ENCODE data around the gene TMEM14A.
A peak's percentile ranks its signal among the peaks of the same experiment; 100 is the strongest.
"Not testable (repeated sequence)": the region's sequence is repeated elsewhere in the genome, so short reads cannot be mapped to it uniquely, and the experiment has no call there.

TMEM14A gene, protein sequence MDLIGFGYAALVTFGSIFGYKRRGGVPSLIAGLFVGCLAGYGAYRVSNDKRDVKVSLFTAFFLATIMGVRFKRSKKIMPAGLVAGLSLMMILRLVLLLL

DNA sequence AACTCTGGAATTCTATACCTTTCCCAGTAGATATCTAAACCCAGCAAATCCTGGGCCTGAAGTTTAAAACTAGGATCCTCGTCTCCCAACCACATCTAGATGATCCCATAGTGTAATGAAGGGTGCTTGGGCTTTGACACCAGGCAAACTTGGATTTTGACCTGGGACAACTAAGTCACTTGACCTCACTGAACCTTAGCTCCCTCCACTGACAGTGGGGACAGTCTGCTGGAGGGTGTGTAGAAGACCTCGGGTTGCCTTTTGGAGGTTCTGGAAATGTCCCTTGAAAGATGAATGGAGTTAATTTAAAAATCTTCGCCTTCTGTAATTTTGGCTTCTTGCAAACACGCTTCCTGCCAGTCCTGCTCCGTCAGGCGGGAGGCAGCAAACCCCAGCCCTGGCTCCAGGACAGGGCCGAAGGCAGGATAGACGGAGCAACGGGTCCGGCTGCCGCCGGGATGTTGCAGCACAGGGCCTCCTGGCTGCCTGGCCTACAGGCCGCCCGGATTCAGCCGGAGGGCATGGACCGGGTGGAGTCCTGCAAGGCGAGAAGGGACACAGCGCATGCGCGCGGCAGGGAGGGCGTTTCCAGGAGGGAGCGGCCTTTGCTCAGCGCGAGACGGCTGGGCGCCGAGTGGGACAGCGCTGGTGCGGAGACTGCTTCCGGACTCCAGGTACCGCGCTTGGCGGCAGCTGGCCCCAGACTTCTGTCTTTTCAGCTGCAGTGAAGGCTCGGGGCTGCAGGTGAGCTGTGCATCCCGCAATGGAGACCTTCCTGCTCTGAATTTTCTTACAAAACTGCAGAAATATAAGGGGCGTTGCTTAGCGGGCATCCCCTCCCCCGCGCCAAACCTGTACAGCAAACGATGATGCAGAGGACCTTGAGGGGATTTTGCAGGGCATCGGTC is at the start of gene TMEM14A:
Gene TMEM14A (plus strand): TSS at position 612 of the 908 bp plus-strand sequence. CDS start 5,990 bp downstream, outside the sequence.
- DNase-seq: peak; percentile 92

DNA sequence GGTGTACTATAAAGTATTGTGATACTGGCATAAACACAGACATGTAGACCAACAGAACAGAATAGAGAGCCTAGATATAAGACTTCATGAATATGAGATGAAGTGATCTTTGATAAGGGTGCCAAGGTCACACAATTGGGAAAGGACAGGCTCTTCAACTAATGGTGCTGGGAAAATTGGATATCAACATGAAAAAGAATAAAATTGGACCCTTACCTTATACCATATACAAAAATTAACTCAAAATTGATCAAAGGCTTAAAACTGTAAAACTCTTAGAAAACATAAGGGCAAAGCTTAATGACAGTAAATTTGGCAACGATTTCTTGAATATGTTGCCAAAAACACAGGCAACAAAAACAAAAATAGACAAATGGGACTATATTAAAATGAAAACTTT is 49.3 kb upstream of the TMEM14A start:
- no peak for DNase-seq

DNA sequence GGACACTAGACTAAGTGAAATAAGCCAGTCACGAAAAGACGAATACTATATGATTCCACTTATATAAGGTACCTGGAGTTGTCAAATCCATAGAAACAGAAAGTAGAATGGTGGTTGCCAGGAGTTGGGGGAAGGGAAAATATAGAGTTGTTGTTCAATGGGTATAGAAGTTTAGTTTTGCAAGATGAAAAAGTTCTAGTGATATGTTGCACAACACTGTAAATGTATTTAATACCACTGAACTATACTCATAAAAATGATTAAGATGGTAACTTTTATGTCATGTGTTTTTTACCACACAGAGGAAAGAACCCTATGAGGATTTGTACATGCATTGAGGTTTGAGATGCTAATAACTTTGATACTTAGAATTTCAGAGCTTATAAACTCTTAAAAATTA is 48.1 kb upstream of the TMEM14A start:
- DNase-seq: no peak

DNA sequence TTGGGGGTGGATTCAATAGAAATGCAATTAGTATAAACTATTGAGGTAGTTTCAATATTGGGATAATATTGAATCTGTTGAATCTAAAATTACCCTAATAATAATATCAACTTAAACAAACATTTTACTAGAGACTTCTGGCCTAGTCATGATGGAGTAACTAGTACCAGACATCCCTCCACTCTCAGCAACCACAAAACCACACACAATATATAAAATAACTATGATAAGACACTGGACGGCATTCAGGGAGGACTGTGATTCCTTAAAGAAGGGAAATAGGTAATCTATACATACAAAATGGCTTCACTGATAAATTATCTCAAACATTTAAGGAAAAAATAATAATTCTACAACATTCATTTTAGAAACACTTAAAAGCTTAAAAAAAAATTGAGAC is 38.9 kb upstream of the TMEM14A start:
- no peak for DNase-seq

DNA sequence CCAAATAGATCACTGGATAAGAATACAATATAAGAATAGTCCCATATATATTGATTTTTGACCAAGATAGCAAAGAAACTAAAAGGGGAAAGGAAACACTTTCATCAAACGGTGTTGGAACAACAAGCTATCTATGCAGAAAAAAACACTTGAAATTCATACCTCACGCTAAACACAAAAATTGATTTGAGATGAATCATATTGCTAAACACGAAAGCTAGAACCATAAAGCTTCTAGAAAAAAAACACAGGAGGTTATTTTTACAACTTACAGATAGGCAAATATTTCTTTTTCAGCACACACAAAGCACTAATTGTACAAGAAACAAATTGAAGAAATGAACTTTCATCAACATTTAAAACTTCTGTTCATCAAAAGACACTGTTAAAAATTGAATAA is 36.7 kb upstream of the TMEM14A start:
- DNase-seq: no peak

DNA sequence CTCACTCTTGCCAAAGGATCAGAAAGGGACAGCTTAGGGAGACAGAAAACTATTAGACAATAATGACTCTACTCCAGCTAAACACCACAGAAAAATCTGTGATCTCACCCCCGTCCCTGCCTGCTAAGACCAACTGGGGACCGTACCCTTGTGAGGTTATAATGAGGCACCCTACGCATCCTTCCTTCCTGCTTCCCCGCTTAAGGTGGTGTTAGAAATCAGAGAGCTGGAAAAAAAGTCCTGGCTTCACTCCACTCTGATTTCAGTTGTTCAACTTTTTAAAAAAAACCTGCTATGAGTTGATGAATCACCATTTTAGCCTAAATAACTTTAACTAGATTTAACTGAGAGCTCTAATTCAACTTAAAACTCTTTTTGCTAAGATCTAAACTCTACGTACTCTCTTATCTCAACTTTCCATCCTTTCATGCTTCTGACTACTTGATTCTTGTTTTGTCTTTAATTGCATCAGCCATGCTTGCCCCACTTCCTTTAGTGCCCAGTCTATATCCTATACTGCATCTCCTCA is 35.8 kb upstream of the TMEM14A start:
- peak; percentile 10 for DNase-seq

DNA sequence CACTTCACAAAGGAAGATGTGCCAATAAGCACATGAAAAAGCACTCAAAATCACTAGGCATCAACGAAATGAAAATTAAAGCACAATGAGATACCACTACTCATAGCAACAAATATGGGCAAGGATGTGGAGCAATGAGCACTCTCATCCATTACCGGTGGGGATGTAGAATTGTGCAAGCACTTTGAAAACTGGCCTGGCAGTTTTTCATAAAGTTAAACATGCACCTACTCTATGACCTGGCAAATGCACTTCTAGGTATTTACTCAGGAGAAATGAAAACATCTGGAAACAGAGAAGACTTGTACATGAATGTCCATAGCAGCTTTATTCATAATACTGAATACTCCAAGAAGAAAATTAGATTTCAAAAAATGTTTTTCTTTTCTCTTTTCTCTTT is 34.1 kb upstream of the TMEM14A start:
- DNase-seq: no peak

DNA sequence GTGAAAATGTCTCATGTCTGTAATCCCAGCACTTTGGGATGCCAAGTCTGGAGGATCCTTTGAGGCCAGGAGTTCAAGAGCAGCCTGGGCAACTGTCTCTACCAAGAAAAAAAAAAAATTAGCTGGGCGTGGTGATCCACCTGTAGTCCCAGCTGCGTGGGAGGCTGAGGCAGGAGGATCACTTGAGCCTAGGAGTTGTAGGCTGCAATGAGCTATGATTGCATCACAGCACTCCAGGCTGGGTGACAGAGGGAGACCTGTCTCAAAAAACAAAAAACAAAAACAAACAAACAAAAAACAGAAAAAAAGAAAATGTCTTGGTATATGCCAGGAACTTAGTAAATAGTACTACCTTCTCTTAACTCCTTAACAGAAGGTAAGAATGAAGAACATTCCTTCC is 31.4 kb upstream of the TMEM14A start:
- no peak for DNase-seq

DNA sequence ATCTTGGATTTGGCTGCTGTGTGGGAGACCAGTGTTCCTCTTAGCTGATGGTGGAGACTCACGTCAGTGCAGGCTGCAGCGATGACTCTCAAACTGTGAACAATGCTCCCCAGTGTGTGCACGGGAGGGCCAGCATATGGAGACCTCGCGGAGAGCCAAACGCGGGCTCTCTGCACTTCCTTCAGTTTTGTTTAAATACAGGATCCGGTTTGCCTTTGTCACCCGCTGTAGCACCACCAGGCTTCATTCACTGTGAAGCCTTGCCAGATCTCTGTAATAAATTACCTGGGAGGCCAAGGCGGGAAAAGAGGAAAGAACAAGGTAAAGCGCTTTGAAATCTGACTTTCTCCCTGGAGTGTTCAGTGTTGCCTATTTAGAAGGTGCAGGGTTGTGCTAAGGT is 30.7 kb upstream of the TMEM14A start:
- no peak for DNase-seq

DNA sequence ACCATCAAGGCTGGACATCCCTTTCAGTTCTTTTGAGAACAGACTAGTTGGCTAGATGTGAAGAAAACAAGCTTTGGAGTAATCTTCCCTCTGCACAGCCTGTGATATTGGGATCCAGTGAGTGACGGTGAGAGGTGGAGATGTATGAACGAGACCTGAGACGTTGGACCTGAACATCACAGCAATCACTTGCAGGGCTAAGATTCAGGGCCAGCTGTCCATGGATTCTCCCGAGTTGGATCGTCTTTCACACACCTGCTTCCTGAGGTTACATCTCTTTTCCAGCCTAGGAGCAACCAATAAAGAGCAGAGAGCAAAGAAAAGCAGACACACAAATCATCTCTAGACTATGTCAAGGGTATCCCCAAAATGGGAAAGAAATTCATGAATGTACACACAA is 30.0 kb upstream of the TMEM14A start:
- DNase-seq: no peak

DNA sequence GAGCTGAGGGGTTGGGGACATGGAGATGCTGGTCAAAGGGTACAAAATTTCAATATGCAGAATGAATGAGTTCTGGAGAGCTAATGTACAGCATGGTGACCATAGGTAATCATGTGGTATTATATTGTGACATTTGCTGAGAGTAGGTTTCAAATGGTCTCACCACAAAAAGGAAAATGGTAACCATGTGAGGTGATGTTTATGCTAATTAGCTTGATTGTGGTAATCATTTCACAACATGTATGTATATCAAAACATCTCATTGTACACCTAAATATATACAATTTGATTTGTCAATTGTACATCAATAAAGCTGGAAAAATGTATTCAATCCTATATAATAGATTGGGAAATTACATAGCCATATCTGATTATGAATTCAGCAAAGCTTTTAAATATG is 29.5 kb upstream of the TMEM14A start:
- no peak for DNase-seq

DNA sequence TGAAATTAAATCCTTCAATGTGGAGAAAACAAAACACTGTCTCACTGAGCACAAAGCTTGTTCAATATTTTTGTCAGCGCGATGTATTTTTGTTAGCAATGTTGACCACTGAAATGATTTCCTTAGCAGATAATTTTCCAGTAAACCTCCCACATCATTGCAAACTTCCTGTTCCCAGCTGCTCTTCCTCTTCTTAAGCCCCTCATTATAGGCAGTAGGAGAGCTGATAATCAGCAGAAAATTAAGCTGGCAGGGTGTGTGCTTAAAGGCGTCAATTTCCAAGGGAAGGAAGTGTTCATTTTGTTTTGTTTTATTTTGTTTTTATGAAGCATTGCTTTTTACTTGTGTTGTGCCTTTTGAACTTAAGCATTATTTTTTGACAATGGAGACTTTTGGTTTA is 29.1 kb upstream of the TMEM14A start:
- DNase-seq: no peak

DNA sequence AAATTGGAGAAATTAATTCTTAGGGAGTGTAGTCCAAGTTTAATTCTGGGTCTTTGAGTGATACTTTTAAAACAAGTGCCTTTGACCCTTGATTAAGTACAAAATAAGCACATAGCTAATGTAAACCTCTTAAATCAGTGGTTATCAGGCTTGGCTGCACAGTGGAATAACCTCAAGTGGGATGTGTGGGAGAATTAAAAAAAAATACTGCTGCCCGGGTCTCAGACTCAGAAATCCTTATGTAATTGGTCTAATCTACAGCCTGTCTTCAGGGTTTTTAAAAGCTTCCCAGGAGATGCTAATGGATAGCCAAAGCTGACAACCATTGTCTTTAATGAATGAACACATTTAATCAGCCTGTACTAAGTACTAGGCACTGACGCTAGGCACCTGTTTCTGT is 28.5 kb upstream of the TMEM14A start:
- DNase-seq: no peak

DNA sequence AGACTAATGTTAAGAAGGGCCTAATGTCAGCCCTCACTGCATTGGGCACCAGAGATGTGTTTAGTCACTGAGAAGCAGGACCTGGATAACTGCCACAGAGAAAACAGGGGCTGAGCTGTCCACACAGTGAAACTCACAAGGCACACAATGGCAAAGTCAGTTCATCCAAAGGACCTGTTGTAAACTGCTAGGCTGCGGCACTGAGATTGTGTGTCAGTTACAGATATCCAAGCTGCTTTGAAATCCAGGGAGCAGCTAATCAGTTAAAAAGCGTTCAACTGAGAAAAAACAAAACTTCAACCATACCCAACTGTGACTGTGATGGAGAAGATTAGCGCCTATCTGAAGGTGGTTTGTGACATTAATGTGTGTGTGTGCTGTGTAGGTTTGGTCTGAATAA is 27.8 kb upstream of the TMEM14A start:
- DNase-seq: no peak

DNA sequence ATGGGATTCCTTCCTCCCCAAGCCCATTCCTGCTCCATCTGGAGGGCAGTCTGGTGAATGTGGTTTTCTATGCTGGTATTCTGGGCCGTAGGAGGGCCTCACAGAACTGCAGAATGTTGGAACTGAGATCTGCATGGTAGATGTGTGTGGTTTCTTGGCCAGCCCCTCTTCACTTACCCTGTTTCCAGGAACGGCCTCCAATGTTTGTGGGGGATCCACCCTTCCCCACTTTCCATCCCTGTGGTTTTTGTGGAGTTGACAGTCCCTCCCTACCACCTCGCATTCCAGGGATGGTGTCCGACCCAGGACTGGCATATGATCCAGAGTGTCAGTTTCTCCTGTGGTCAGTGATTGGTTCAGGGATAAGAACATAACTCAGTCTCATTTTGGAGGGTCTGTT is 26.7 kb upstream of the TMEM14A start:
- DNase-seq: no peak

DNA sequence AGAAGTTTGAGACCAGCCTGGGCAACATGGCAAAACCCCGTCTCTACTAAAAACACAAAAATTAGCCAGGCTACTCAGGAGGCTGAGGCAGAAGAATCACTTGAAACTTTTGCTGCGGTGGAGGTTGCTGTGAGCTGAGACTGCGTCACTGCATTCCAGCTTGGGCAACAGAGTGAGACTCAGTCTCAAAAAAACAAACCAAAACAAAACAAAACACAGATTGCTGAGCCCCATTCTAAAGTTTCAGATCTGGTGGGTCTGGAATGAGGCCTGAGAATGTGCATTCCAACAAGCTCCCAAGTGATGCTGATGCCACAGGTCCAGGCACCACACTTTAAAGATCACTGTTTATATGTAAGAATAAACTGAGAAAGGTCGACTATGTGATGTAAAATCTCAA is 24.9 kb upstream of the TMEM14A start:
- DNase-seq: no peak

DNA sequence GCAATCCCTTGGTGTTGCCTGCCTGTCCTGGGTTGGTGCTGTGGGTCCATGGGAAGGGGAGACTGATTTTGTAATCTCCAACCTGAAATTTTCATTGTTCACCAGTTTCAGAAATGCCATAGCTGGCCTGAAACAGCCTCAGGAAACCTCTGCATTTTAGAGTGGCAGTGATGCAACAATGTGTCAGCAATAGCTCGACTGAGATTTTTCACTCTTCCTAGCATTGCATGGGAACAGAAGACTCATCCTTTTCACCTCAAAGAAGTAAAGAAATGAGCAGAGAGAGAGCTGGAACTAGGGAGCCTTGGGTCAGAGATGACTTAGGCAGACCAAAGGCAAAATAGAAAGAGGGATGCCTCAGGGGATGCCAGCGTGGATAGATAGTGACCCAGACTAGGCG is 23.7 kb upstream of the TMEM14A start:
- no peak for DNase-seq

DNA sequence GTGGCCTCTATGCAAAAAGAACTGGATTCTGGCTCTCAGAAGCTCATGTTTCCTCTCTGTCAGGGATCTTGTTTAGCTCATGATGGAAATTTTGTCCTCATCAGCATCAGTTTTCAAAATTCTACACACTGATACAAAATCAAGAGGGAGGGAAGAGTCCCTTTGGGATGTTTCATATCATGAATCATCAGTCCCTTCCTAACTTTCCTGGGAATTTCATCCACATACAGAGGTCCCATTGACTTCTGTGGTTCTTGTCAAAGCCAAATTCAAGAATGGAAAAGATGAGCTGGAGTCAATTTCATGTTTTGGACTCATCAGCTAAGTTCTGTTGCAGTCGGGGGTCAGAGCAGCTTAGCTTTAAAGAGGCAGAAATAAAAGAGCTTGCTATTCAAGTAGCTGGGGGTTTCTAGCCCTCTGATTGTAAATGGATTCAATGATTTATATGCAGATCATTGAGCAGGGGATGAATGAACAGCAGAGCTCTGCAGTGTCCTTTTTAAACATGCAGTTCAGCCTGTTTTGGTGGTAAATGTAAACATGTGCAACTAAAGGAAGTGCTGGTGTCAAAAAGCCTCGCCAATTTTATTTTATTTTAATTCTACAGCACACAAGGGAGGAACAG is 21.3 kb upstream of the TMEM14A start:
- no peak for DNase-seq

DNA sequence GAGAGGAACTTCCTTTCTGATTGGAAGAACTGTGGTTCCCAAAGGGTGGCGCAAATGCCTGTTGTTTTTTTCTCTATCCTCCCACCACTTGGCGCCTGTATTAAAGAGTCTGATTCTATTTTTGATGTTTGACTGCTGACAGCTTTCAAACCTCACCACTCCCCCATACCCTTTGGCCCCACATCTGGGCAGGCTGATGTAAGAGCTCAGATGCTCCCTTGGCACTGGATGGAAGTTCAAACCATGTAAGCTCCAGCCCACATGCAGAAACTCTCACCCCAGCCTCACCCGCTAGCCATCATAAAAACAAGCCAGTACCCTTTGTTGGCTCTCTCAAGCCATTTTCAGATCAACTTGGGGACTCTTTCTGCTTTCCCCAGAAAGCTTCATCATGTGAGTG is 20.0 kb upstream of the TMEM14A start:
- DNase-seq: no peak

DNA sequence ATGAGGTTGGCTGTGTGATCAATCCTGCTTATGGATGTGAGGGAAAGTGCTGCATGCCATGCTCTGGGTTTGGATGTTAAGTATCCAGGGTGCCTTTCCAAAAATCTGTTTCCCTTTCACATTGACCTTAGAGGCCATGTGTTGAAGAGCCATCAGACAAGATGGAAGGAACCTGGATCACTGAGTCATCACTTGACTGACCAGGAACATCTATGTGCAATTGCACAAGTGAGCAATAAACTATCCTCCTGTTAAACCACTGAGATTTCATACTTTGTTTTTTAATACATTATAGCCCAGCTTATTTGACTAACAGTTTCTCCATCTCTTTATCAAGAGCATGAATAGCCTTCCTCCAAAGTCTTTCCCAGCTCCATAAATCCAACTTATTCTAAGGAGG is 17.8 kb upstream of the TMEM14A start:
- DNase-seq: no peak

DNA sequence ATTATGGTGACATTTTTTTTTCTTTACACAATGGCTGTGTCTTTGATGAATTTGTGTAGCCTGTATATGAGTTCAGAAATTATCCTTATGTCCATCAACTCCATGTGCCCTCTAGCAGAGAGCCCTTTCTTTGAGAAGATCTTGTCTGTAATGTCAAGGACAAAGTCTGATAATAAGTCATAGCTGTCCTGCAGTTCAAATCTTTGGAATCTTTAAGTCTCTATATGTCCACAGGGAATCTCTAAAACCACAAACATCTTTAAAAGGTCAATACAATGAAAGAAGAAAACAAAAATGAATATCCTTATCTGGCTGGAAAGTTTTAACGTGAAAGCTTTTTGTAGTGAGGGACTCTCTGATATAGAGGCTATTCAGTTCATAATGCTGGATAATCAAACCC is 16.9 kb upstream of the TMEM14A start:
- DNase-seq: no peak

DNA sequence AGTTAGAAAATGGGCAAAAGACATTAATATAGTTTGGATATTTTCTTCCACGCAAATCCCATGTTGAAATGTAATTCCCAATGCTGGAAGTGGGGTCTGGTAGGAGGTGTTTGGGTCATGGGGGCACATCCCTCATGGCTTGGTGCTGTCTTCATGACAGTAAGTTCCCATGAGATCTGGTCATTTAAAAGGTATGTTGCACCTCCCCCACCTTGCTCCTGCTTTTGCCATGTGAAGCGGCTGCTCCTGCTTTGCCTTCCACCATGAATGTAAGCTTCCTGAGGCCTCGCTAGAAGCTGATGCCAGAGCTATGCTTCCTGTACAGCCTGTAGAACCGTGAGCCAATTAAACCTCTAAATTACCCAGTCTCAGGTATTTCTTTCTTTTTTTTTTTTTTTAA is 16.3 kb upstream of the TMEM14A start:
- no peak for DNase-seq

DNA sequence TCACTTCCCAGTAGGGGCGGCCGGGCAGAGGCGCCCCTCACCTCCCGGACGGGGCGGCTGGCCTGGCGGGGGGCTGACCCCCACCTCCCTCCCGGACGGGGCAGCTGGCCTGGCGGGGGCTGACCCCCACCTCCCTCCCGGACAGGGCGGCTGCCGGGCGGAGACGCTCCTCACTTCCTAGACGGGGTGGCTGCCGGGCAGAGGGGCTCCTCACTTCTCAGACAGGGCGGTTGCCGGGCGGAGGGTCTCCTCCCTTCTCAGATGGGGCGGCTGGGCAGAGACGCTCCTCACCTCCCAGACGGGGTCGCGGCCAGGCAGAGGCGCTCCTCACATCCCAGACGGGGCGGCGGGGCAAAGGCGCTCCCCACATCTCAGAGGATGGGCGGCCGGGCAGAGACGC is 15.0 kb upstream of the TMEM14A start:
- not testable (repeated sequence) for DNase-seq

DNA sequence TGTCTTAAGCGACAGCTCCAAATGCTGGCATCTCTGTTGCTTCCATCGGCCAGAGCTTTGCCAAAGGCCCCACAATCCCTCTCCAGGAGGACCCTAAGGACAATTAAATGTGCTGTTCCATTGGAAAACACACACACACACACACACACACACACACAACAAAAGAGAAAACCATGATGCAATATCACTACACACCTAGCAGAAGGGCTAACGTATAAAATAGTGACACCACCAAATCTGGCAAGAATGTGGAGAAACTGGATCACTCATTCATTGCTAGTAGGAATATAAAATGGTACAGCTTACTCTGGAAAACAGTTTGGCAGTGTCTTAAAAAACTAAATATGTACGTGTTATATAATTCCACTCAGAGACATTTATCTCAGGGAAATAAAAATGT is 13.0 kb upstream of the TMEM14A start:
- DNase-seq: no peak

All from activated naive CD4-positive, alpha-beta T cell treated with Interleukin-2 at 50 U/mL for 16 hours (primary cell).